ENCODE data around the gene LRRC7. TPM values are rescaled to one million over a fixed set of nuclear protein-coding genes. Genes with fewer than 3 reads are reported as not detected.

The LRRC7 gene
- total and polyA plus RNA-seq, 2 experiments from 2014 or later = 1.2 TPM; not detected in 1

- Histone ChIP-seq H3K4me3 (no peak overlapping the region), H3K4me2 (no peak overlapping the region), H3K27me3 (ENCODE audit: insufficient read depth) (no peaks in the 10 kb centered on the region), H4K20me1 (replicated peaks; ENCODE audit: insufficient read depth) (no peaks in the 10 kb centered on the region), H3K79me2 (replicated peaks; ENCODE audit: insufficient read depth) (no peaks in the 10 kb centered on the region), H3K27ac (ENCODE audit: low read depth) (no peak overlapping the region), H3K4me1 (ENCODE audit: insufficient read depth) (no peaks in the 10 kb centered on the region), H3K9me2 (ENCODE audit: insufficient read depth) (no peaks in the 10 kb centered on the region), H2AFZ (no peak overlapping the region), H3F3A (replicated peaks; ENCODE audit: low read depth) (no peaks in the 10 kb centered on the region), H3K36me3 (ENCODE audit: insufficient read depth) (no peaks in the 10 kb centered on the region)
- TF ChIP-seq CTCF (conservative IDR thresholded peaks at IDR 0.05; ENCODE audit: low read depth in 2 of 2) (no peak), JUNB (IDR thresholded peaks at IDR 0.05; ENCODE audit: unreplicated experiment) (no peak), EZH2 (IDR thresholded peaks at IDR 0.05; ENCODE audit: low read depth, unreplicated experiment) (no peak), POLR2AphosphoS5 (IDR thresholded peaks at IDR 0.05; ENCODE audit: low read depth) (no peak), ZNF114 (CRISPR knock-in tag; IDR thresholded peaks at IDR 0.05) (no peak), STAT1 (IDR thresholded peaks at IDR 0.05; ENCODE audit: unreplicated experiment) (no peak), EZH2phosphoT487 (IDR thresholded peaks at IDR 0.05; ENCODE audit: unreplicated experiment) (no peak), ZNF331 (CRISPR knock-in tag; IDR thresholded peaks at IDR 0.05; ENCODE audit: low read depth) (no peak), REST (IDR thresholded peaks at IDR 0.05; ENCODE audit: unreplicated experiment) (no peak), CREB1 (CRISPR knock-in tag; IDR thresholded peaks at IDR 0.05; ENCODE audit: low read depth) (no peak), NANOG (IDR thresholded peaks at IDR 0.05; ENCODE audit: borderline replicate concordance) (no peak), ZNF462 (CRISPR knock-in tag; IDR thresholded peaks at IDR 0.05) (no peak), ETS1 (IDR thresholded peaks at IDR 0.05) (no peak)
- Mint-ChIP-seq H3K27ac (no peak overlapping the region), H3K36me3 (ENCODE audit: low read depth) (no peaks in the 10 kb centered on the region), H3K9me3 (no peaks in the 10 kb centered on the region), H3K4me3 (no peak overlapping the region), H3K27me3 (ENCODE audit: insufficient read depth, low read depth, poor library complexity) (no peaks in the 10 kb centered on the region), H3K4me1 (no peaks in the 10 kb centered on the region)
- no peak for DNase-seq (ENCODE audit: low spot score)
- ATAC-seq = no peak
These were observed 227.1 kb downstream of the LRRC7 start for GRCh38 chr1:69794831-69795230.
